Measurements from ENCODE around the gene TRMT10B.

- TF ChIP-seq CTCF (IDR thresholded peaks at IDR 0.05) (no peak), POLR2A (IDR thresholded peaks at IDR 0.05) (no peak)
These were observed 37.6 kb upstream of the TRMT10B start for GRCh38 chr9:37715991-37716505.
